Measurements from ENCODE around the gene CPED1. TPM values are rescaled to one million over a fixed set of nuclear protein-coding genes. Genes with fewer than 3 reads are reported as not detected.

Gene CPED1
- total RNA-seq, 1 donor from 2014 or later: 38.6 TPM

DNA sequence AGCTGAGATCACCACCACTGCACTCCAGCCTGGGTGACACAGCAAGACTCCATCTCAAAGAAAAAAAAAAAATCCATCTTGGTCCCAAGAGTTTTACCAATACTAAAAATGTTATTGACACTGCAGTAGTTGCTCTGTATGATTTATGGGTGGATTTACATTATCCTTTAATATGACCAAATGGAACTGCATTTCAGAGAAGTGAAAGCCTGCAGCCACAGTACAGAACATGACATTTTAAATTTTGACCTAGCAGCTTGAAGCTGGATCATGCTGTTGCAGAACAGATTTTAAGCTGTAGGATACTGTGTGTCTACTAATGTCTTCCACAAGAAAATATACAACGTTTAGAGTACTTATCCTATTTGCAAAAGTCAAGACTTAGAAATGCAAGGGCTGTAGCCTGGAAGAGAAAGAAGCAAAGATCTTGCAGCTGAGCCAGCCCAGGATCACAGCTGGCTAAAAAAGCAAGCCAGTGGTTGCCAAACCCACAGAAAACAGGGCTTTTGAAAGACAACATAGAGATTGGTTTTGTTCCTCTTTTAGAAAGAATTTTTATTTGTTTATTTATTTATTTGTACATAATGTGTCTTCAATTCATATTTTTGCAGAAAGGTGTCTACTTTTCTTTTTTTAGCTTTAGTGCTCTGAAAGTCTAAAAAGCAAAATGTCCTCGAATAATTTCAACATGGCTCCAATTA lies 285.1 kb downstream of the CPED1 start:
- Histone ChIP-seq H3K27me3 (ENCODE audit: low read depth) (no peaks in the 10 kb centered on the region), H3K9me3 (no peaks in the 10 kb centered on the region), H3K4me3 (no peak overlapping the region), H3K36me3 (no peaks in the 10 kb centered on the region), H3K4me1 (no peaks in the 10 kb centered on the region), H3K27ac (no peak overlapping the region)
- intact Hi-C loops (cut with DNase I): no loop called here
- no peak for ATAC-seq
- no peak for TF ChIP-seq CTCF (IDR thresholded peaks at IDR 0.05)
- no peak for DNase-seq

DNA sequence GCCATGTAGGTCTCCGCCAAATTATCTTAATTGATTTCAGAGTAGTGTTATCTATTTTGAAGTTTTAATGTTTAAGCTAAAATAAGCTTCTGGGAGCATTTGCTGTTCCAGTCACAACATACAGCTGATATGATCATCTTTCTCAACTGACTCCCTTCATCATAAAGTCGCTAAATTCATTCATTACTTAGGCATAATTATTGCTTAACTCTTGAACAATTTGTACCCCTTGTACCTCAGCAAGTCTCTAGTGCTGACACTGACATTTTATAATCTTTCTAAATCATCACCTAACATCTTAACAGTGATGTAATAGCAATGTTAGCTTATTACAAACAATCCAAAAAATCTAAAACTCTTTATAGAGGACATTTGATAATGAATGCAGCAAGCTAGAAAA lies 286.0 kb downstream of the CPED1 start:
- Histone ChIP-seq H3K4me1 (no peaks in the 10 kb centered on the region), H3K27ac (no peak overlapping the region), H3K27me3 (ENCODE audit: low read depth) (no peaks in the 10 kb centered on the region), H3K9me3 (no peaks in the 10 kb centered on the region), H3K36me3 (no peaks in the 10 kb centered on the region), H3K4me3 (no peak overlapping the region)
- ATAC-seq (no peak), DNase-seq (no peak)
- intact Hi-C loops (cut with DNase I): no loop called here
- TF ChIP-seq CTCF (IDR thresholded peaks at IDR 0.05): no peak

DNA sequence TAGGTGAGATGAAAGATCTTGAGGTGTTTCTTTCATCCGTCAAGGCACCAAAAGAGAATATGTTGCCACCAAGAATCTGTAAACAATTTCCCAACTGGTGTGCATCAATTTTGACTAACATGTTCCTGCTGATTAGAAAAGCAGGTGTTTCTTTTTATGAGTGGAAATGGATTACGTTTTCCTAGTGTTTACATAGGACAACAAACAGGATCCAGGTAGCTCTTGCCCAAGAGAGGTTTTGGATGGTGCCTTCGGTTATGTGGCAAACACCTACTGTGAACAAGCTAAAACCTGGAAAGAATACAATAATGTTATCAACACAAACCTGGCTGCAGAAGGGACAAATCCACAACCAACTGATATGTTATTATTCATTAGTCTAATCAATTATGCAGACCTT lies 286.7 kb downstream of the CPED1 start:
- intact Hi-C loops (cut with DNase I): no loop called here
- no peak for DNase-seq
- no peaks in the 10 kb centered on the region for H3K9me3 ChIP-seq
- TF ChIP-seq CTCF (IDR thresholded peaks at IDR 0.05): no peak
- H3K4me3 ChIP-seq: no peak overlapping the region
- H3K36me3 ChIP-seq: no peaks in the 10 kb centered on the region
- no peak for ATAC-seq
- no peaks in the 10 kb centered on the region for H3K27me3 ChIP-seq (ENCODE audit: low read depth)
- H3K27ac ChIP-seq: no peak overlapping the region
- H3K4me1 ChIP-seq: no peaks in the 10 kb centered on the region

DNA sequence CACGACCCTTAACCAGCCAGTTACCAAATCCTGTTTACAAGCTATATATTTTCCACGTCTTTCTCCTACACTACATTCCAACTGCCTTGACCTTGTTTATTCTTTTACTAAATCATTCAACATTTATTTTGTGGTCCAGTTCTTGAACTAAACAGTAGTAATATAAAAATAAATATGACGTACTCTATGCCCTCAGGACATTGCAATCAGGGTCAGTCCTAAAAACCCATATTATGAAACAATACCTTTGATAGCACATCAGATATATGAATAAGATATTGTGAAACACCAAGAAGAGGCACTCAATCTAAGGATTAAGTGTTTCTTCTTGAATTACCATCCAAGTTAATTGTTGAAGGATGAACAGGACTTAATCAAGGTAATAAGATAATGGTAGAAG lies 287.8 kb downstream of the CPED1 start:
- no peak for TF ChIP-seq CTCF (IDR thresholded peaks at IDR 0.05)
- Histone ChIP-seq H3K4me1 (no peaks in the 10 kb centered on the region), H3K27me3 (ENCODE audit: low read depth) (no peaks in the 10 kb centered on the region), H3K9me3 (no peaks in the 10 kb centered on the region), H3K4me3 (no peak overlapping the region), H3K36me3 (no peaks in the 10 kb centered on the region), H3K27ac (no peak overlapping the region)
- intact Hi-C loops (cut with DNase I): no loop called here
- no peak for DNase-seq
- no peak for ATAC-seq

- no peak for ATAC-seq
- intact Hi-C loops (cut with DNase I): no loop called here
These were observed 289.9 kb downstream of the CPED1 start for GRCh38 chr7:121278120-121279021.

More at GRCh38 chr7:121278120-121279021, 289.9 kb downstream of the CPED1 start:
- Histone ChIP-seq H3K27me3 (ENCODE audit: low read depth) (no peaks in the 10 kb centered on the region), H3K4me3 (no peak overlapping the region), H3K9me3 (no peaks in the 10 kb centered on the region), H3K27ac (no peak overlapping the region), H3K36me3 (no peaks in the 10 kb centered on the region), H3K4me1 (no peaks in the 10 kb centered on the region)
- DNase-seq: no peak
- no peak for TF ChIP-seq CTCF (IDR thresholded peaks at IDR 0.05)
